ENCODE data around the gene PANK1. TPM values are rescaled to one million over a fixed set of nuclear protein-coding genes. Genes with fewer than 3 reads are reported as not detected.
"Not testable (repeated sequence)": the region's sequence is repeated elsewhere in the genome, so short reads cannot be mapped to it uniquely, and the experiment has no call there.

PANK1 gene
- polyA plus RNA-seq, 2 donors: 1.5 to 2.6 TPM

DNA sequence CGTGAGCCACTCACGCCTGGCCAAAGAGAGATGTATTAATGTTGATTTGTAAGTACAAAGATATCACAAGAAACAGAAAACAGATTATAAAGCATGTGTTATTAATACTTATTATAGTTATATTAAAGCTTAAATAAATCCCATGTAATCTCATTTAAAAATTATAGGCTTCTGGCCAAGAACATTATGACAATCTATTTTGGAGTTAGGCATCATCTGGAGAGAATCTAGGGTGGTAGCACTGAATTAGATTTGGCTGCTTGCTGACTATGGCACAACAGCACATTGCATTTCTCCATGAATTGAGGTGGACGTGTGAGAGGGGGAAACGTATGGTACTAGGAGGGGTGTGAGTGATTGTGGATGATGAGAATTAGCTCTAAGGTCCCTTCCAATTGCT is 92.8 kb downstream of the PANK1 start:
- Histone ChIP-seq H3K36me3 (ENCODE audit: control insufficient read depth in 2 of 2, insufficient read depth in 2 of 2, low read length in 1 of 2) (no peaks in the 10 kb centered on the region), H3K4me3 (ENCODE audit: low read depth in 1 of 2, low read length in 2 of 2) (no peak overlapping the region), H3K27me3 (ENCODE audit: control insufficient read depth in 1 of 2, insufficient read depth in 2 of 2, low read length in 2 of 2) (no peaks in the 10 kb centered on the region), H3K4me1 (ENCODE audit: control insufficient read depth in 2 of 2, insufficient read depth in 2 of 2, low read length in 1 of 2) (no peaks in the 10 kb centered on the region), H3K9me3 (ENCODE audit: control insufficient read depth in 2 of 2, insufficient read depth in 1 of 2, low read depth in 1 of 2, low read length in 1 of 2) (no peaks in the 10 kb centered on the region), H3K27ac (ENCODE audit: low read depth in 2 of 2, low read length in 1 of 2) (no peak overlapping the region)
- WGBS, 2 donors: 83% methylated on average over 4 of the region's 4 CpGs

- no peak overlapping the region for H3K27ac ChIP-seq (ENCODE audit: low read depth in 2 of 2, low read length in 1 of 2)
- H3K9me3 ChIP-seq (ENCODE audit: control insufficient read depth in 2 of 2, insufficient read depth in 1 of 2, low read depth in 1 of 2, low read length in 1 of 2): no peaks in the 10 kb centered on the region
- 67 to 68% methylated on average over 5 of the region's 5 CpGs for WGBS, 2 donors
- no peaks in the 10 kb centered on the region for H3K4me1 ChIP-seq (ENCODE audit: control insufficient read depth in 2 of 2, insufficient read depth in 2 of 2, low read length in 1 of 2)
- H3K4me3 ChIP-seq (ENCODE audit: low read depth in 1 of 2, low read length in 2 of 2): no peak overlapping the region
- H3K36me3 ChIP-seq (ENCODE audit: control insufficient read depth in 2 of 2, insufficient read depth in 2 of 2, low read length in 1 of 2): no peaks in the 10 kb centered on the region
- H3K27me3 ChIP-seq (ENCODE audit: control insufficient read depth in 1 of 2, insufficient read depth in 2 of 2, low read length in 2 of 2): no peaks in the 10 kb centered on the region
Observed at GRCh38 chr10:89550509-89550908, 94.5 kb downstream of the PANK1 start.

- 51 to 52% methylated on average over 1 of the region's 1 CpG for WGBS, 2 donors
- H3K27ac ChIP-seq (ENCODE audit: low read depth in 2 of 2, low read length in 1 of 2): no peak overlapping the region
Observed at GRCh38 chr10:89549510-89549909, 95.5 kb downstream of the PANK1 start.

GRCh38 chr10:89548673-89549072 is 96.4 kb downstream of the PANK1 start:
- 85 to 90% methylated on average over 6 of the region's 6 CpGs for WGBS, 2 donors
- Histone ChIP-seq H3K27me3 (ENCODE audit: control insufficient read depth in 1 of 2, insufficient read depth in 2 of 2, low read length in 2 of 2) (no peaks in the 10 kb centered on the region), H3K9me3 (ENCODE audit: control insufficient read depth in 2 of 2, insufficient read depth in 1 of 2, low read depth in 1 of 2, low read length in 1 of 2) (no peaks in the 10 kb centered on the region), H3K4me1 (ENCODE audit: control insufficient read depth in 2 of 2, insufficient read depth in 2 of 2, low read length in 1 of 2) (no peaks in the 10 kb centered on the region), H3K27ac (ENCODE audit: low read depth in 2 of 2, low read length in 1 of 2) (no peak overlapping the region), H3K36me3 (ENCODE audit: control insufficient read depth in 2 of 2, insufficient read depth in 2 of 2, low read length in 1 of 2) (no peaks in the 10 kb centered on the region), H3K4me3 (ENCODE audit: low read depth in 1 of 2, low read length in 2 of 2) (no peak overlapping the region)

More at GRCh38 chr10:89549510-89549909, 95.5 kb downstream of the PANK1 start:
- Histone ChIP-seq H3K27me3 (ENCODE audit: control insufficient read depth in 1 of 2, insufficient read depth in 2 of 2, low read length in 2 of 2) (no peaks in the 10 kb centered on the region), H3K9me3 (ENCODE audit: control insufficient read depth in 2 of 2, insufficient read depth in 1 of 2, low read depth in 1 of 2, low read length in 1 of 2) (no peaks in the 10 kb centered on the region), H3K36me3 (ENCODE audit: control insufficient read depth in 2 of 2, insufficient read depth in 2 of 2, low read length in 1 of 2) (no peaks in the 10 kb centered on the region), H3K4me3 (ENCODE audit: low read depth in 1 of 2, low read length in 2 of 2) (no peak overlapping the region), H3K4me1 (ENCODE audit: control insufficient read depth in 2 of 2, insufficient read depth in 2 of 2, low read length in 1 of 2) (no peaks in the 10 kb centered on the region)

DNA sequence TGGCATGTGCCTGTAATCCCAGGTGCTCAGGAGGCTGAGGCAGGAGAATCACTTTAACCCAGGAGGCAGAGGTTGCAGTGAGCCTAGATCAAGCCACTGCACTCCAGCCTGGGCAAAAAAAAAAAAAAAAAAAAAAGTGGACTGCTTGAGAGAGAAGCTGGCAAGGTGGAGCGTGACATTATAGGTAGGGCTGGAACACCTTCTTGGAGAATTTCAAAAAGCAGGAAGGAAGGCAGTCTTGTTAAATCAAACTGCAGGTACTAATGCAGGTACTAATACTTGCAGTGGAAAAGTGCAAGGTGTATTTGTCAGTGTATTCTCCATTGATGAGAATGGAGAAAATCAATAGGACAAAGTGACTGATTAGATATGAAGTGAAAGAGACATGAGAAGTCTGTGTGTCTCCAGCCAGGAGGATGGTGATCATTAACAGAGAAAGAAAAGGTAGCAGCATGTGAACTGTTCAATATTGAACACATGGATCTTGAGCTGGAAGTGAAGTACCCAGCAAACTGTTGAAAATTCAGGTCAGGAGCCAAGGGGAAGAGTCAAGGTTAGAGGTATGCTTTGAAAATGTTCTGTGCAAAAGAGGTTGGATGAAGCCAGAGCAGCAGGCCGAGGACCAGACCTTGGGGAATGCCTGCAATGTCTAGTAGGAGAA is 97.1 kb downstream of the PANK1 start:
- Histone ChIP-seq H3K9me3 (ENCODE audit: control insufficient read depth in 2 of 2, insufficient read depth in 1 of 2, low read depth in 1 of 2, low read length in 1 of 2) (no peaks in the 10 kb centered on the region), H3K36me3 (ENCODE audit: control insufficient read depth in 2 of 2, insufficient read depth in 2 of 2, low read length in 1 of 2) (no peaks in the 10 kb centered on the region), H3K4me1 (ENCODE audit: control insufficient read depth in 2 of 2, insufficient read depth in 2 of 2, low read length in 1 of 2) (no peaks in the 10 kb centered on the region), H3K27me3 (ENCODE audit: control insufficient read depth in 1 of 2, insufficient read depth in 2 of 2, low read length in 2 of 2) (no peaks in the 10 kb centered on the region), H3K4me3 (ENCODE audit: low read depth in 1 of 2, low read length in 2 of 2) (no peak overlapping the region), H3K27ac (ENCODE audit: low read depth in 2 of 2, low read length in 1 of 2) (no peak overlapping the region)
- 74 to 91% methylated on average over 2 of the region's 2 CpGs for WGBS, 2 donors

GRCh38 chr10:89546651-89547050 is 98.4 kb downstream of the PANK1 start:
- H3K9me3 ChIP-seq (ENCODE audit: control insufficient read depth in 2 of 2, insufficient read depth in 1 of 2, low read depth in 1 of 2, low read length in 1 of 2); H3K4me1 ChIP-seq (ENCODE audit: control insufficient read depth in 2 of 2, insufficient read depth in 2 of 2, low read length in 1 of 2); H3K36me3 ChIP-seq (ENCODE audit: control insufficient read depth in 2 of 2, insufficient read depth in 2 of 2, low read length in 1 of 2); H3K27me3 ChIP-seq (ENCODE audit: control insufficient read depth in 1 of 2, insufficient read depth in 2 of 2, low read length in 2 of 2); H3K27ac ChIP-seq (ENCODE audit: low read depth in 2 of 2, low read length in 1 of 2); H3K4me3 ChIP-seq (ENCODE audit: low read depth in 1 of 2, low read length in 2 of 2): not testable (repeated sequence)
- WGBS, 2 donors: 97 to 100% methylated on average over 1 of the region's 1 CpG

- no peaks in the 10 kb centered on the region for H3K36me3 ChIP-seq (ENCODE audit: control insufficient read depth in 2 of 2, insufficient read depth in 2 of 2, low read length in 1 of 2)
- no peaks in the 10 kb centered on the region for H3K4me1 ChIP-seq (ENCODE audit: control insufficient read depth in 2 of 2, insufficient read depth in 2 of 2, low read length in 1 of 2)
- H3K27ac ChIP-seq (ENCODE audit: low read depth in 2 of 2, low read length in 1 of 2): no peak overlapping the region
- WGBS, 2 donors: 75 to 91% methylated on average over 3 of the region's 3 CpGs
- H3K9me3 ChIP-seq (ENCODE audit: control insufficient read depth in 2 of 2, insufficient read depth in 1 of 2, low read depth in 1 of 2, low read length in 1 of 2): no peaks in the 10 kb centered on the region
- H3K4me3 ChIP-seq (ENCODE audit: low read depth in 1 of 2, low read length in 2 of 2): no peak overlapping the region
- no peaks in the 10 kb centered on the region for H3K27me3 ChIP-seq (ENCODE audit: control insufficient read depth in 1 of 2, insufficient read depth in 2 of 2, low read length in 2 of 2)
Observed at GRCh38 chr10:89543841-89544240, 101.2 kb downstream of the PANK1 start.

DNA sequence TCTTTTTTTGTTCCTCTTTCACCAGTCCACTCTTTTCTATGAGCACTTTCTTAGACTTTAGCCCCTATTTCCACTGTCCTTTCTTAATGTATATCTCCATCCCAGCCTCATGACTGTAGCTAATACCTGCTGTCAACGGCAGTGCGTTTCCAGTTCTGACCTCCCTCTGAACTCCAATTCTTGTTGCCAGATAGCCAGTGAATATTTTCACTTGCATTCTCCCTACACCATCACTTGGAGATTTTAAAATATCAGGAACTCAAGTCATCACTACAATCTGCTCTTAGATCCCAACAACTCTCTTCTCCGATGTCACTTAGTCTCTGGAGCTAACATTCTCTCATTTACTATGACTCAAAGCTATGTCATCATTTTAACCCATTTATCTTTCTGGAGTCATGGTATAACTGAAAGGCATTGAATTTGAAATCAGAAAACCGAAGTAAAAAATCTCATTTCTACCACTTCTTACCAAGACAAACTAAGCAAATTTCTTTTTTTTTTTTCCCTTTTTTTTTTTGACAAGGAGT is 104.6 kb downstream of the PANK1 start:
- WGBS, 2 donors: 81 to 92% methylated on average over 4 of the region's 4 CpGs
- Histone ChIP-seq H3K36me3 (ENCODE audit: control insufficient read depth in 2 of 2, insufficient read depth in 2 of 2, low read length in 1 of 2) (no peaks in the 10 kb centered on the region), H3K27me3 (ENCODE audit: control insufficient read depth in 1 of 2, insufficient read depth in 2 of 2, low read length in 2 of 2) (peaks cover 2 to 5% of the 10 kb centered on the region in 2 donors), H3K4me1 (ENCODE audit: control insufficient read depth in 2 of 2, insufficient read depth in 2 of 2, low read length in 1 of 2) (peaks cover 2% of the 10 kb centered on the region in 2 donors), H3K9me3 (ENCODE audit: control insufficient read depth in 2 of 2, insufficient read depth in 1 of 2, low read depth in 1 of 2, low read length in 1 of 2) (no peaks in the 10 kb centered on the region), H3K27ac (ENCODE audit: low read depth in 2 of 2, low read length in 1 of 2) (no peak overlapping the region), H3K4me3 (ENCODE audit: low read depth in 1 of 2, low read length in 2 of 2) (no peak overlapping the region)

DNA sequence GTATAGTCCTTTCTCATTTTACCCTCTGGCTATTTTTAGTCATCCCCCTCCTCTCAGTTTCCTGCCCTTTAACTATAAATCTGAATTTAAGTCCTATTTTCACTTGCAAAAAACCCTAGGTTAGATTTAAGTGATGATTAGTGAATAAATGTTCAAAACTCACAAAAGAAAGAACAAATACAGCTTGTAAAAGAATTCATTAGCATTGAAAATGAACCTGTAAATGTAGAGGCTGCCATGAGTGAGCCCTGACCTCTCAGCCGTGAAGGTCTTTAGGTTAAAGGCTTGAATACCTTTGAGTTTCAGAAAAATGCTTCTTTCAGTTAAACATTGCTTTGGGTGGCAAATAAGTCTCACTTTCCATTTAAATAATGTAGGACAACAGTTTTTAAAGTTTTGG is 107.7 kb downstream of the PANK1 start:
- Histone ChIP-seq H3K27me3 (ENCODE audit: control insufficient read depth in 1 of 2, insufficient read depth in 2 of 2, low read length in 2 of 2) (peaks cover 8 to 13% of the 10 kb centered on the region in 2 donors), H3K27ac (ENCODE audit: low read depth in 2 of 2, low read length in 1 of 2) (no peak overlapping the region), H3K9me3 (ENCODE audit: control insufficient read depth in 2 of 2, insufficient read depth in 1 of 2, low read depth in 1 of 2, low read length in 1 of 2) (no peaks in the 10 kb centered on the region), H3K4me3 (ENCODE audit: low read depth in 1 of 2, low read length in 2 of 2) (no peak overlapping the region), H3K36me3 (ENCODE audit: control insufficient read depth in 2 of 2, insufficient read depth in 2 of 2, low read length in 1 of 2) (no peaks in the 10 kb centered on the region), H3K4me1 (ENCODE audit: control insufficient read depth in 2 of 2, insufficient read depth in 2 of 2, low read length in 1 of 2) (peaks cover 3 to 5% of the 10 kb centered on the region in 2 donors)
- WGBS, 2 donors: 69 to 71% methylated on average over 1 of the region's 1 CpG

DNA sequence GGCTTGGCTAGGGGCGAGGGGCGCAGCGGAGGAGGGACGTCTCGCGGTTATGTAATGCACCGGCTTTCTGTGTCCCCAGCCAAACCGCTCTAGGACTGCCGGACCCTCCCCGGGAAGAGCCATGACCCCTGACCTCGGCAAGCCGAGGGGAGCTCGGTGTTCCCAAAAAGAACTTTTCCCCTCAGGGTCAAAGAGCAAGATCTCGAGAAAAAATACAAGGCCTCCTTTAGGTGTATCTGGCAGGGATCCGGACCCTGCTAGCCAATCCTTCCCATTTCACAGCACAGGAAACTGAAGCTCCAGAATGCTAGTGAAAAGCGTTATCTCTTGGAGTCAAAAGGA is 109.1 kb downstream of the PANK1 start:
- H3K4me3 ChIP-seq (ENCODE audit: low read depth in 1 of 2, low read length in 2 of 2): peak overlapping the region; percentile 3 to 36
- H3K36me3 ChIP-seq (ENCODE audit: control insufficient read depth in 2 of 2, insufficient read depth in 2 of 2, low read length in 1 of 2): no peaks in the 10 kb centered on the region
- H3K9me3 ChIP-seq (ENCODE audit: control insufficient read depth in 2 of 2, insufficient read depth in 1 of 2, low read depth in 1 of 2, low read length in 1 of 2): no peaks in the 10 kb centered on the region
- H3K4me1 ChIP-seq (ENCODE audit: control insufficient read depth in 2 of 2, insufficient read depth in 2 of 2, low read length in 1 of 2): peaks cover 3 to 5% of the 10 kb centered on the region in 2 donors
- H3K27me3 ChIP-seq (ENCODE audit: control insufficient read depth in 1 of 2, insufficient read depth in 2 of 2, low read length in 2 of 2): peaks cover 8 to 17% of the 10 kb centered on the region in 2 donors
- WGBS, 2 donors: 24 to 25% methylated on average over 16 of the region's 16 CpGs
- no peak overlapping the region for H3K27ac ChIP-seq (ENCODE audit: low read depth in 2 of 2, low read length in 1 of 2)
